HG02588 (cell line): ENCODE data around the gene TP53BP2.

Source experiments
- ATAC-seq: cut with Tn5 transposase; IDR thresholded peaks from one replicate; pipeline ENCODE4 v1.9.1; 2021; ENCODE audit warnings: mild to moderate bottlenecking, moderate library complexity; ENCODE audit not compliant: unreplicated experiment

The TP53BP2 gene

DNA sequence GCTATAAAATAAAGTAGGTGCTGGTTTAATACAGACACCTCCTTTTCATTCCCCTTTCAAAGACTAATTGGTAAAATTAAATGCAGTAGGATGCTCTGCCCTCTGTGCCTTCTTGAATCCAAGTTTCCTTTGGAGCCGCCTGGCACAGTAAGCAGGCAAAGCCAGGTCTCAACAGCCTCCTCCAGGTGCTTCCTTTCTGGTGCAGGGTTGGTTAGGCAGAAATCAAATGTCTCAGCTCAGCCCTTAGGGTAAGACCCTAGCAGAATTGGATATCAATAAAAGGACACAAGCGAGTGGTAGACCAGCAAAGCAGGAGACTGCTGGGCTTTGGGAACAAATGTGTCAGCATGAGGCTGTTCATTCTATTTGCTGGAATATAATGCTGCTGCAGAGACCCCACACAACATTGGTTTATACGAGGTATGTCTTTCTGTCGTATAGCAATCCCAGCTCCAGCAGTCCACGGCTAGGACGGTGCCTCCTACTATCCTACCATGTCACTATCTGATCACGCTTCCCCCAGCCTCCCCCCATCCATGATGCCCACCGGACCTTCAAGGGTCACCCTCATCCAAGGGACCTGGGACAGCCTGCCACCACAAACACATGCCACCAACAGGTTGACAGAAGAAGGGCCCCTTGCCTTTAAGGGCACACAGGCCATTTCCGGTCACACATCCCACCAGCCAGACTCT is 75.0 kb downstream of the TP53BP2 start:
- no peak for ATAC-seq

DNA sequence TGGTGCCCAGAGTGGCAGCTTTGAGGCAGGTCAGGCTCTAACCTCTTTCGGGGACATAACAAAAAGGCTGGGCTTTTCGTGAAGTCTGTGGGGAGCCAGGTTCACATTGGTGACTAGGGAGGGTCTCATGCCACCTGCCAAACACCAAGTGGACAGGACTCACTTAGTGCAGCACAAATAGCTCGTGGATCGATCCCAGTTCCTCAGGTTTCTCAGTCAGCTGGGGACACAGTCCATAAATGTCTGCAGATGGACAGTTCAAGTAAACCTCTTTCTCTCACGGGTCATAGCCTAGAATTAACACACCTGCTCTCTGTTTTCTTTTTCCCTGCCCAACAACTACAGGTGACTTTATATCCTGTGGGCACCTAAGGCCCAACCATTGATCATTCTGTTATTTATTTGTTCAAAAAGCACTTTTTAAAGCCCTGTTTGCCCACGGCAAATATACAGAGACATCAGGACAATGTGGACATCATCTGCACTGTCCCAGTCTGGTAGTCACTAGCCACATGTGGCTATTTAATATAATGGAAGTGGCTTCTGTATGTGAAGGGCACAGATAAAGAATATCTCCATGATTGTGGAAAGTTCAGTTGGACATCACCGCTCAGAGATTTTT is 79.9 kb downstream of the TP53BP2 start:
- ATAC-seq, result no peak

DNA sequence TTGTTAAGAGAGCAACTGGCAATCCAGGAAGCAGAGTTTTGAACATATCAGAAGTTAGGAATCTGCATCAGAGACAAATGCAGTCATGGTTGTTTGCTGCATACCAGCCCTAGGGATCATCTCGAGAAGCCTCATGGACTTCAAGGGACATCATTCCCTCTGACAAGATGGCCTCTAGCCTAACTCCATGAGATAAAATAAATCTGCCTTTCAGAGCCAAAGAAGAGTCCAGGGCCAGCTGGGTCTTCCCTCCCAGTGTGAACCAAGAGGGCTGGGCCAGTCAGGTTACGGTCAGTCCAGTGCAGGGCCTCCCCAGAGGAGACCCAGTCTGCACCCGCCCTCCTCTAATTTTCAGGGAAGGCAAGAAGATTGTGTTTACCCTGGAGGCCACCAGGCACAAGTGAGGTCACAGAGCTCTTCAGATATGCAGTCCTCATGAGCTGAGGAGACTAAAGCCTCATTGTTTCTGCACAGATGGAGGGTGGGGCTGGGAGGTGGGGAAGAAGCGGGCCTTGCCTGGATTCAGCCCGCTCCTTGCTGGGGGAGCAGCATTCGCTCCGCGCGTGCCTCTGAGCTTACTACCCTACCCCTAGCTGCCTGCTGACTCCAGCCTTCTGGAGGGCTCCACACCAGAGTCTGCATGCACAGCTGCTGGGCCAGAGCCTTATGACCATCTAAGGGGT is 80.6 kb downstream of the TP53BP2 start:
- ATAC-seq, result no peak

DNA sequence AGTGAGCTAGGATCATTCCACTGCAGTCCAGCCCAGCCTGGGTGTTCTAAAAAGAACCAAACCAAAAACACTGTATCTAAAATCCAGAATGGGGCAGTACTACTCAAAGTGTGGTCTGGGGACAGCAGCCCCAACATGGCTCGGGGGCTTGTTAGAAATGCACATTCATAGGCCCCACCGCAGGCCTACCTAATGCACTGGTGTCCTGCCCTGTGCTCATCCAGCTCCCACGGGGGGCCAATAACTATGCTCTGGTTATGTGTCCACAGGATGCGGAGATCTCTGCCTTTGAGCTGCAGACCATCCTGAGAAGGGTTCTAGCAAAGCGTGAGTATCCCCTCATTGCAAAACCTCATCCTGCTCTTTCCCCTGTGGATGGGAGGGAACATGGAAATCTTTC is 81.9 kb downstream of the TP53BP2 start:
- no peak for ATAC-seq

GRCh38 chr1:223763251-223763650 is 82.5 kb downstream of the TP53BP2 start:
- no peak for ATAC-seq

DNA sequence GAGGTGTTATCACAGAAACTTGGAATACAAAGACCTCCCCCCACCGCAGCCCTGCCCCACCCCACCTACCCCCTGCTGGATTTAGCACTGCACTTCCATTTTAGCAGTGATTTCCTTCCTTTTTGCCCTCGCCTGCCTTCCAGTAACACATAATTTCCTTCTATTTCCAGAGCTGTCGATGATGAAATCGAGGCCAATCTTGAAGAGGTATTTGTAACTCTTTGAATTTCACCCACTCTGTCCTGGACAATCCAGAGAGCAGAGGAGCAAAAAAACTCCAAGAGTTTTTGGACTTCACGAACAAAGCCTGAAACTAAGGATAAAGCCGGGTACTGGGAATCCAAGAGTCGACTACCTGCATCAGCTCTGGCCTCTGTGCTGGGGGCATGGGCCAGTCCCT is 84.3 kb downstream of the TP53BP2 start:
- ATAC-seq, result no peak

- no peak for ATAC-seq
Measured at GRCh38 chr1:223760833-223761232, 84.9 kb downstream of the TP53BP2 start.

- no peak for ATAC-seq
Measured at GRCh38 chr1:223759273-223759672, 86.5 kb downstream of the TP53BP2 start.

DNA sequence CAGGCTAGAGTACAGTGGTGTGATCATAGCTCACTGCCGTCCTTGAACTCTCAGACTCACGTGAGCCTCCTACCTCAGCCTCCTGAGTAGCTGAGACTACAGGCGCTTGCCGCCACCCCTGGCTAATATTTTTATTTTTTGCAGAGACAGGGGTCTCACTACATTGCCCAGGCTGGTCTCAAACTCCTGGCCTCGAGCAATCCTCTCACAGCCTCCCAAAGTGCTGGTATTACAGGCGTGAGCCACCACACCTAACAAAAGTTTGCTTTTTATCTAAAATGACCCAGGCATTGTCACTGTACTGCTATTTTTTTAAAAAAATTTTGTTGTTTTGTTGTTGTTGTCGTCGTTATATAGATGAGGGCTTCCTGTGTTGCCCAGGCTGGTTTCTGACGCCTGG is 87.0 kb downstream of the TP53BP2 start:
- ATAC-seq, result no peak

DNA sequence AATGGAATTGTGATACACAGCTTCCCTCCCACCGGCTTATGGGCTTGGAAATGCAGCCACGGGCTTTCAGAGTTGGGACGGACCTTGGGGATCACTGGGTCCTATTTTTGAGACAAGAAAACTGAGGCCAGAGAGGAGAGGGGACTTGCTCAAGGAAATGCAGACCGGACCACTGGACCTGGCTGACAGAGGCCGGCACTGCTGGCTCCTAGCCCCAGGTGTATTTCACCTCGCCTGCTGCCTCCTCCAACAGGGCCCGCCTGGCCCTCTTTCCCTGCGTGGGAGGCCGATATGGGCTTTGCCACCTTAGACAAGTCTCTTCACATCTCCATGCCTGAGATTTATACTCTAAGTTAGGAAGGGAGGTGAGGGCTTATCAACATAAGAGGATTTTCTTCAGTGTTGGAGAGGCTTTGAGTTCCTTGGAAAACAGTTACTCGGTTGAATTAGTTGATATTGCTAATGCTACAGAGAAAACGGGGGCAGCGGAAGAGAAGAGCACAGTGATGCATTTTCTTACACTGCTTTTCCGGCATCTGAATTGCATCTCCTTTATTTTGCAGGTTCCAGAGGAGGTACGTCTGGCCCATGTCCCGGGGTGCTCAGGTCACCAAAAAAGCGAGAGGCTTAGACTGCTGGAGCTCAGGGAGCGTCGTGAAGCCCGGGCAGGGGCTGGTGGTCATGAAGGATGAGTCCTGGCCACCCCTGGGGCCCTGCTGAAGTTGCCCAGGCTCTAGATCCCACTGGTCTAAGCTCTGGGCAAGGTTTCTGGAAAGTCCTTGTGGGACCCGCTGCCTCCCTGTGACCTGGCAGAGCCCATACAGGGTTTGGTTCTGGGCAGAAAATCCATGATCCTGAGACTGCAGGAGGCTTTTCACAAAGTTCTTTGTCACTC is 88.7 kb downstream of the TP53BP2 start:
- no peak for ATAC-seq

GRCh38 chr1:223755992-223756775 is 89.6 kb downstream of the TP53BP2 start:
- ATAC-seq, result no peak

GRCh38 chr1:223755432-223755792 is 90.3 kb downstream of the TP53BP2 start:
- no peak for ATAC-seq

DNA sequence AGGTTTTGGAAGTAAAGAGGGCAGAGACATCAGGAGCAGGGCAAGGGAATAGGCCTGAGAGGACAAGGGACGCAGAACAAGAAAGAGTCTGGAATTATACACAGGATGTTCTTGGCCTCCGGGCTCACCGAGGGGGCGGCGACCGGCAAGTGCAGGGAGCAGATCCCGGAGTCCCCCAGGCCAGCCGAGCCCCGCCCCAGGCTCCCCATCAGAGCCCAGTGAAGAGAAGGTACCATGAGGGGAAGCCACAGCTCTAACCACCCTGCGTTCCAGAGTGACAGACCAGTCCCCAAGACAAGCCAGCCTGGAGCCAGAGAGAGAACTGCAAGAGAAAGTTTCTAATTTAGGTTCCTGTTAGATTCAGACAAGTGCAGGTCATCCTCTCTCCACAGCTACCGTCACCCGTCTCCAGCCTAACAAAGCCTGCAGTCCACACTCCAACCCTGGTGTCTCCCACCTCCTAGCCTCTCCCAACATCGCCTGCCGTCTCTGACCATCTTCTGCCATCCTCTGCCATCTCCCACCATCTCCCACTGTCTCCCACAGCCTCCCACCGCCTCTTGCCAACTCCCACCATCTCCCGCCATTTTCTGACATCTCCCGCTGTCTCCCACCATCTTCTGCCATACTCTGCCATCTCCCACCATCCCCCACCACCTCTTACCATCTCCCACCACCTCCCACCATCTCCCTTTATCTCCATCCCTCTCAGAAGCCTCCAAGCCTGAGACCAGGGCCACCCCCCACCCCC is 90.9 kb downstream of the TP53BP2 start:
- ATAC-seq, result no peak

GRCh38 chr1:223752721-223753515 is 92.8 kb downstream of the TP53BP2 start:
- no peak for ATAC-seq

- ATAC-seq, result no peak
Measured at GRCh38 chr1:223751696-223752095, 94.1 kb downstream of the TP53BP2 start.

DNA sequence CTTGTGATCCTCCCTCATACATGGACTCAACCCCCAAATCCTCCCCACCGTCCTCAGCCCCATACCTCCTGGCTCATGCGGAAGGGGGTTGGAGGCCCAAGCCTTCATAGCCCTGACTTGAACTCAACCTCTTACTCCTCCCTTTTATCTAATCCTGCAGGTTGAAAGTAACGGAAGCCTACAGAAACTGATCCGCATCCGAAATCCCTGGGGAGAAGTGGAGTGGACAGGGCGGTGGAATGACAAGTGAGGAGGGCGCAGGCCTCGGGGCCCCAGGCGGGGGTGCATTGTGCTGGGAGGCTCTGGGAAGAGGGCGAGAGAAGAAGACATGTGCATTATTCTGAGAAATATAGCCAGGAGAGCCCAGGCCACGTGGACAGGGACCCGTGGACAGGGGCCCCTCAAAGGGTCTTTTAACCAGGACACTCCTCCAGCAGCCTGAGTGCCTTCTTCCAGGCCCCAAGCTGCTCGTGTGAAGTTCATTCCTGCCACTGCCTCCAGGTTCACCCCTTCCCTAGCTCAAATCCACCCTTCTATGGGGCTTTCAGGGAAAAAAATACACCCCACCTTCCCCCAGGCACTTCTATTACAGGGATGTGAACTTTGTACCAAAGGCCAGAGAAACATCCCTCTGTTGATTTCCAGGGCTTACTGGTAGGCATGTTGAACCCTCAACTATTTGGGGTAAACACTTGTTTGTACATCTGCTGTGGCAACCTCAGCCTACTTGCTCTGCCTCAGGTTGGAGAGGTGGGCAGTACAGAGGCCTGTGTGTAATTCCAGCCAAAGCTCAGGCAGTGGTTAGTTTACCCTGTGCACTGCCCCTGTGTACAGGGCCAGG is 94.8 kb downstream of the TP53BP2 start:
- no peak for ATAC-seq

DNA sequence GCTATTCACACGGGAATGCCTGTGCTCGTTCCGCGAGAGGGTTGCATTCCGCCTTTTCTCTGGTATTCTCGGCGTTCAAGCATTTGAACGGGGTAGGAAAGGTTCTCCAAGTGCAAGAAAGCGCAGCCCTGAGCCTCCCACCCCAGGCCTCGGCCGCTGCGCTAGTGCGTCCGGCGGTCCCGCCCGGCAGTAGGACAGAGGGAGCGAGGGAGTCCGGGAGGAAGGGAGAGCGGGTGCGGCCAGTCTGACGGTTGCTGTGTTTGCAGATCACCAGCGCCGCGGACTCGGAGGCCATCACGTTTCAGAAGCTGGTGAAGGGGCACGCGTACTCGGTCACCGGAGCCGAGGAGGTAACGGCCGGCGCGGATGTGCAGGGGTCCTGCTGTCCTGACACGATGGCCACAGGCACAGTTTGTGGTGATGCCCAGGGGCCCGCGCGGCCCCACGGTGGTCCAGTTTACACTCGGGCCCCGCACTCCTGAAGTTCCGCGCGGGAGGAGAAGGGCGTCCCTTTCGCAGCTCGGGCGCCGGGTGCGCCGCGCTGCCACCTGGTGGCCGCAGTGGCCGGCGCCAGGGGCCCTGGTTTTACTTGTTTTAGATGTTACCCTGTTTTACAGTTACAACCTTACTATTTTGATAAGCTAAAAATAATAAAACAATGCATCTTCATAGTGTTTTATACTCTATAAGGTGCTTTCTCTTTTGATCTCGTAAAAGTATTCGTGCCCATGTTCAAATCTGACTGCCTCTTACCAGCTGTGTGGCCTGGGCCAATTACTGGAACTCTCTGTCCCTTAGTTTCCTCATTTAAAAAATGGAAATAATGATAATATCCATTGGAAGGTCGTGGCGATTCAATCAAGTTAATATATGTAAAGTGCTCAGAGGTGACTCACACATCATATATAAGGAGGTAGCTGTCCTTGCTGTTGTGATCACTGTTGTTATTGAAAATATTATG is 96.7 kb downstream of the TP53BP2 start:
- ATAC-seq, result no peak
